Coronary artery (tissue), 2 donors: Measurements from ENCODE around the gene CMYA5.
"Not testable (repeated sequence)": the region's sequence is repeated elsewhere in the genome, so short reads cannot be mapped to it uniquely, and the experiment has no call there.

ENCODE experiments used
- DNase-seq: peaks from one replicate; pipeline ENCODE4 v3.0.0-alpha.2; 2017; ENCODE audit warnings: low spot score
- H3K27ac ChIP-seq, 2 donors: fragments of 200-600 bp; sonication (generic); one replicate each; pipeline ENCODE4 v1.5.1; 2016 to 2019
- H3K4me3 ChIP-seq: fragments of 200-600 bp; sonication (generic); 2 replicates; pipeline ENCODE4 v1.5.1; 2016; ENCODE audit warnings: mild to moderate bottlenecking, moderate library complexity
- CTCF ChIP-seq: fragments of 200-600 bp; sonication (generic); IDR thresholded peaks from one replicate; pipeline ENCODE4 v1.5.1; 2019; ENCODE audit warnings: antibody characterized with exemption

The CMYA5 gene

GRCh38 chr5:79774171-79774854, 84.7 kb downstream of the CMYA5 start:
- Histone ChIP-seq H3K27ac (no peak overlapping the region), H3K4me3 (no peak overlapping the region)
- DNase-seq, result no peak
- TF ChIP-seq CTCF, result no peak

- TF ChIP-seq CTCF, result no peak
- Histone ChIP-seq H3K4me3 (no peak overlapping the region), H3K27ac (no peak overlapping the region)
- no peak for DNase-seq
These were observed 85.2 kb downstream of the CMYA5 start for GRCh38 chr5:79774855-79775237.

- not testable (repeated sequence) for H3K27ac ChIP-seq, H3K4me3 ChIP-seq, DNase-seq
These were observed 95.1 kb downstream of the CMYA5 start for GRCh38 chr5:79784741-79785140.

GRCh38 chr5:79785983-79786382, 96.3 kb downstream of the CMYA5 start:
- H3K4me3 ChIP-seq, result no peak overlapping the region
- H3K27ac ChIP-seq, result no peak overlapping the region
- no peak for DNase-seq
- no peak for TF ChIP-seq CTCF

- no peak for DNase-seq
- Histone ChIP-seq H3K27ac (no peak overlapping the region), H3K4me3 (no peak overlapping the region)
- no peak for TF ChIP-seq CTCF
These were observed 97.8 kb downstream of the CMYA5 start for GRCh38 chr5:79787448-79787847.

- no peak for DNase-seq
- no peak for TF ChIP-seq CTCF
- Histone ChIP-seq H3K4me3 (no peak overlapping the region), H3K27ac (no peak overlapping the region)
These were observed 102.2 kb downstream of the CMYA5 start for GRCh38 chr5:79791843-79792242.

GRCh38 chr5:79792463-79792862, 102.8 kb downstream of the CMYA5 start:
- Histone ChIP-seq H3K27ac (no peak overlapping the region), H3K4me3 (no peak overlapping the region)
- DNase-seq, result no peak
- no peak for TF ChIP-seq CTCF
